Raji (cell line): ENCODE data around the gene BTN3A1.

Experiments used
- POLR2A ChIP-seq: IDR thresholded peaks from 2 replicates; pipeline ENCODE4 v1.6.1; 2011; ENCODE audit warnings: low read depth, low read length, control low read depth; ENCODE audit not compliant: insufficient read depth

Gene BTN3A1

GRCh38 chr6:26421259-26422144 is 19.4 kb downstream of the BTN3A1 start:
- no peak for TF ChIP-seq POLR2A

GRCh38 chr6:26422329-26422728 is 20.3 kb downstream of the BTN3A1 start:
- TF ChIP-seq POLR2A = no peak

- no peak for TF ChIP-seq POLR2A
Observed at GRCh38 chr6:26426691-26427450, 24.8 kb downstream of the BTN3A1 start.

GRCh38 chr6:26427451-26427809 is 25.4 kb downstream of the BTN3A1 start:
- no peak for TF ChIP-seq POLR2A

- TF ChIP-seq POLR2A = no peak
Observed at GRCh38 chr6:26428206-26428605, 26.1 kb downstream of the BTN3A1 start.

GRCh38 chr6:26430787-26431186 is 28.7 kb downstream of the BTN3A1 start:
- no peak for TF ChIP-seq POLR2A

- TF ChIP-seq POLR2A = no peak
Observed at GRCh38 chr6:26431258-26432172, 29.4 kb downstream of the BTN3A1 start.

GRCh38 chr6:26432627-26433201 is 30.6 kb downstream of the BTN3A1 start:
- no peak for TF ChIP-seq POLR2A

GRCh38 chr6:26436018-26436417 is 33.9 kb downstream of the BTN3A1 start:
- TF ChIP-seq POLR2A = no peak

- no peak for TF ChIP-seq POLR2A
Observed at GRCh38 chr6:26437550-26437949, 35.5 kb downstream of the BTN3A1 start.

- no peak for TF ChIP-seq POLR2A
Observed at GRCh38 chr6:26438000-26438399, 35.9 kb downstream of the BTN3A1 start.

GRCh38 chr6:26439151-26440125 is 37.4 kb downstream of the BTN3A1 start:
- no peak for TF ChIP-seq POLR2A

GRCh38 chr6:26440977-26441358 is 38.9 kb downstream of the BTN3A1 start:
- TF ChIP-seq POLR2A = no peak

GRCh38 chr6:26441977-26442376 is 39.9 kb downstream of the BTN3A1 start:
- TF ChIP-seq POLR2A = no peak
